Lung (tissue), 12 donors: ENCODE data around the gene NR5A1. TPM values are rescaled to one million over a fixed set of nuclear protein-coding genes. Genes with fewer than 3 reads are reported as not detected.

Experiments used
- ATAC-seq: fragments of 200-7000 bp; cut with Tn5 transposase; one replicate; pipeline ENCODE4 v1.9.1; 2020; ENCODE audit warnings: moderate number of reproducible peaks; ENCODE audit not compliant: insufficient read depth, low FRiP score
- DNase-seq, 3 donors: peaks; one replicate each; pipeline ENCODE4 v3.0.0-alpha.2; 2013 to 2017
- H3K27ac ChIP-seq, 2 donors: one replicate each; pipeline ENCODE4 v1.5.1; 2013; ENCODE audit warnings: mild to moderate bottlenecking in 2 of 2, moderate library complexity in 2 of 2, control low read depth in 1 of 2, inconsistent platforms in 1 of 2, low read depth in 1 of 2, low read length in 1 of 2
- H3K27me3 ChIP-seq, 3 donors: one replicate each; pipeline ENCODE4 v1.5.1; 2013; ENCODE audit warnings: low read length in 2 of 3; ENCODE audit not compliant: control insufficient read depth in 3 of 3, insufficient read depth in 3 of 3
- H3K36me3 ChIP-seq, 4 donors: one replicate each; pipeline ENCODE4 v1.5.1; 2013; ENCODE audit warnings: low read length in 4 of 4, mild to moderate bottlenecking in 1 of 4, moderate library complexity in 1 of 4; ENCODE audit not compliant: control insufficient read depth in 4 of 4, insufficient read depth in 4 of 4
- H3K4me1 ChIP-seq, 5 donors: one replicate each; pipeline ENCODE4 v1.5.1; 2013; ENCODE audit warnings: low read length in 5 of 5, mild to moderate bottlenecking in 2 of 5, moderate library complexity in 1 of 5; ENCODE audit not compliant: control insufficient read depth in 5 of 5, insufficient read depth in 5 of 5
- H3K4me3 ChIP-seq: one replicate; pipeline ENCODE4 v1.5.1; 2013; ENCODE audit warnings: mild to moderate bottlenecking, control low read depth, moderate library complexity
- H3K9ac ChIP-seq, 2 donors: one replicate each; pipeline ENCODE4 v1.5.1; 2013; ENCODE audit warnings: low read length in 2 of 2, control low read depth in 1 of 2; ENCODE audit not compliant: insufficient read depth in 1 of 2
- H3K9me3 ChIP-seq, 4 donors: one replicate each; pipeline ENCODE4 v1.5.1; 2013; ENCODE audit warnings: low read length in 3 of 4, mild to moderate bottlenecking in 1 of 4, moderate library complexity in 1 of 4; ENCODE audit not compliant: control insufficient read depth in 4 of 4, insufficient read depth in 3 of 4
- WGBS, 2 donors: extraction: QIAGEN DNeasy Blood & Tissue Kit; methylation state at CpG; one replicate each; pipeline ENCODE4 v1.1.7; 2013; 5-methylcytosine and 5-hydroxymethylcytosine counted together
- polyA plus RNA-seq, 2 donors: library from polyadenylated mRNA; stranded (reverse); fragments of 200-250 nt; gene quantifications; one replicate each; pipeline ENCODE4 v1.2.1, GENCODE V29; 2013
- total RNA-seq, 2 donors: library from RNA; depleted of rRNA in 1 of 2; stranded (reverse); fragments of >200 nt in 1 of 2; gene quantifications; one replicate each; pipeline ENCODE4 v1.2.1, GENCODE V29; 2014 to 2021
- TF ChIP-seq, protein P1 (sequence below): IDR thresholded peaks from 2 replicates; pipeline ENCODE4 v1.5.1; 2012; ENCODE audit warnings: mild to moderate bottlenecking; ENCODE audit errors: control extremely low read depth, extremely low read depth
- donor health status: control.
- donor health status: control.
- donor health status: Bipolar disorder and iron deficiency.
- donor health status: healthy.
- donor health status: DM: yes; HTN: yes; CAD: no.

Gene NR5A1
- total and polyA plus RNA-seq, 4 donors, result 0.02 to 0.37 (median 0.09) TPM; not detected in 1

DNA sequence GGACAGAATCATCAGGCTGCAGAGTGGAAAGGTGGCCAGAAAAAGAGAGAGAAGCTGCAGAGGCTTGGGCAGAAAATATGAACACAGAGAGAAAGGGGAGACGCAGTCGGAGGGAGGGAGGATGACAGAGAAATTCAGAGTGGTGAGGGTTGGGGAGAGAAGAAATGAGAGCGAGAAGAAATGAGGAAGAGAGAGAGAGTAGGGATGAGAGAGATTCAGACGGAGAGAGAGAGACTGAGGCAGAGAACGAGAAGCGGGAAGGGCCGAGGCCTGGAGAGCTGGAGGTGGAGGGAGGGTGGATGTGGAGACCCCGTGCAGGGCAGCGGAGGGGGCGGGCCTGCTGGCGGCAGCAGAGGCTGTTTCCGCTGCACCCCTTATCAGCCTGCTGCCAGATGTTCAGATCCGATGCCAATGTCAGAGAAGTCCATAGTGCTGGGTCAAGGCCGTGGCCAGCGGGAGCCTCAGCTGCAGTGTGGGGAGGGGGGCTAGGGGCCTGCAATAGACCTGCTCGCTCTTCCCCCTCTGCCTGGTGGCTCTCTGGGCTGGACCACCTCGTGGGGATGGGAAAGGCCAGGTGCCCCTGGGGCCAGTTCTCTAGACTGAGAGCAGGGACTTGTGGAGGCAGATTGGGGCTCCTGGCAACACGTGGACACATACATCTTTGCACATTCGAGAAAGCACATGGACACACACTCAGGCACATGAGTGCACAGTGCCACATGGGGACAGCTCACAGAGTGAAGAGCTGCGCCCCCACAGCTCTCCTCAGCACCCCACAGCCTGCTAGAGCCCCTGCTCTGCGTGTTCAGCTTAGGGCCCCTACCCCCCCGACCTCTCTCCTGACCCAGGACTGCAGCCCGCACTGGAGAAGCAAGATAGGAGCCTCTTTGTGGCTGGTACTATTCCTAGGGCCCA lies 4.9 kb upstream of the NR5A1 start:
- no peak overlapping the region for H3K27ac ChIP-seq
- DNase-seq (peak; percentile 57 to 74 (median 69)), ATAC-seq (no peak)
- H3K4me3 ChIP-seq, result no peak overlapping the region
- H3K4me1 ChIP-seq, result peaks cover 0 to 22% (median 11%) of the 10 kb centered on the region in 5 donors
- TF ChIP-seq, protein P1, sequence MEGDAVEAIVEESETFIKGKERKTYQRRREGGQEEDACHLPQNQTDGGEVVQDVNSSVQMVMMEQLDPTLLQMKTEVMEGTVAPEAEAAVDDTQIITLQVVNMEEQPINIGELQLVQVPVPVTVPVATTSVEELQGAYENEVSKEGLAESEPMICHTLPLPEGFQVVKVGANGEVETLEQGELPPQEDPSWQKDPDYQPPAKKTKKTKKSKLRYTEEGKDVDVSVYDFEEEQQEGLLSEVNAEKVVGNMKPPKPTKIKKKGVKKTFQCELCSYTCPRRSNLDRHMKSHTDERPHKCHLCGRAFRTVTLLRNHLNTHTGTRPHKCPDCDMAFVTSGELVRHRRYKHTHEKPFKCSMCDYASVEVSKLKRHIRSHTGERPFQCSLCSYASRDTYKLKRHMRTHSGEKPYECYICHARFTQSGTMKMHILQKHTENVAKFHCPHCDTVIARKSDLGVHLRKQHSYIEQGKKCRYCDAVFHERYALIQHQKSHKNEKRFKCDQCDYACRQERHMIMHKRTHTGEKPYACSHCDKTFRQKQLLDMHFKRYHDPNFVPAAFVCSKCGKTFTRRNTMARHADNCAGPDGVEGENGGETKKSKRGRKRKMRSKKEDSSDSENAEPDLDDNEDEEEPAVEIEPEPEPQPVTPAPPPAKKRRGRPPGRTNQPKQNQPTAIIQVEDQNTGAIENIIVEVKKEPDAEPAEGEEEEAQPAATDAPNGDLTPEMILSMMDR, result no peak
- no peak overlapping the region for H3K9ac ChIP-seq
- H3K36me3 ChIP-seq, result no peaks in the 10 kb centered on the region
- no peaks in the 10 kb centered on the region for H3K27me3 ChIP-seq
- H3K9me3 ChIP-seq, result no peaks in the 10 kb centered on the region
- WGBS, 2 donors, result 23 to 34% methylated on average over 23 of the region's 23 CpGs

DNA sequence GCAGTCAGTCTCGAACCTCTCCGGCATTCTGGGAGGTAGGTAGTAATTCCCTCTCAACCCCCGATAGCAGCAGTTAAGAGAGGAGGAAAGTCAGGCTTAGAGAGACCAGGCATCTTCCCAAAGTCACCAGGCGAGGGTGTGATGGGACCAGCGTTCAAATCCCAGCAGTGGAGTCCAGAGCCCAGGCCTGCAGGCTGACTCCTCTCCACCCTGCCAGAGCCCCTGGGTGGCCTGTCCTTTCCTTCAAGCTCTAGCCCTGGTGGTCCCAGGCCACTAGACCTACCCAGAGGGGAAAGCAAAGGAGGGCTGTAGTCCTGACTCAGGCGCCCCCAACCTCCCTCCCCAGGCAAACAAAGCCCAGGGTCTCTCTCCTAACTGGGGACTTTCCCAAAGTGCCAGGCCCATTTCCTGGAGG lies 4.2 kb upstream of the NR5A1 start:
- no peak for DNase-seq

GRCh38 chr9:124510650-124511425 lies 3.6 kb upstream of the NR5A1 start:
- no peak for ATAC-seq
- no peak overlapping the region for H3K27ac ChIP-seq
- H3K9me3 ChIP-seq, result no peaks in the 10 kb centered on the region
- H3K4me1 ChIP-seq, result peaks cover 0 to 22% (median 11%) of the 10 kb centered on the region in 5 donors
- WGBS, 2 donors, result 75 to 83% methylated on average over 9 of the region's 9 CpGs
- H3K27me3 ChIP-seq, result peaks cover 2 to 6% (median 3%) of the 10 kb centered on the region in 3 donors
- TF ChIP-seq, protein P1, result no peak
- DNase-seq, result no peak
- H3K36me3 ChIP-seq, result no peaks in the 10 kb centered on the region
- H3K9ac ChIP-seq, result no peak overlapping the region
- no peak overlapping the region for H3K4me3 ChIP-seq

More for the DNA sequence above, 4.2 kb upstream of the NR5A1 start:
- Histone ChIP-seq H3K9me3 (no peaks in the 10 kb centered on the region), H3K36me3 (no peaks in the 10 kb centered on the region), H3K27me3 (peaks cover 0 to under 1% (median 0%) of the 10 kb centered on the region in 3 donors), H3K9ac (no peak overlapping the region), H3K4me1 (peaks cover 0 to 22% (median 11%) of the 10 kb centered on the region in 5 donors), H3K4me3 (no peak overlapping the region), H3K27ac (no peak overlapping the region)
- 77 to 78% methylated on average over 6 of the region's 6 CpGs for WGBS, 2 donors
- TF ChIP-seq, protein P1, result no peak
- no peak for ATAC-seq
